Loucy (cell line): Measurements from ENCODE around the gene CDYL.
A peak's percentile ranks its signal among the peaks of the same experiment; 100 is the strongest.

ENCODE experiments used
- H2AFZ ChIP-seq: fragments of 200-600 bp; sonication (generic); 2 replicates; pipeline ENCODE4 v1.6.0; 2016; ENCODE audit warnings: antibody characterized with exemption, mild to moderate bottlenecking, low read length, moderate library complexity
- H3F3A ChIP-seq: fragments of 200-600 bp; 2 replicates; pipeline ENCODE4 v1.6.0; 2016; ENCODE audit warnings: antibody characterized with exemption, low read depth, mild to moderate bottlenecking
- H3K27me3 ChIP-seq: fragments of 200-600 bp; sonication (generic); 2 replicates; pipeline ENCODE4 v1.6.1; 2014; ENCODE audit warnings: low read length, mild to moderate bottlenecking; ENCODE audit not compliant: insufficient read depth, poor library complexity, severe bottlenecking
- H3K36me3 ChIP-seq: fragments of 200-600 bp; sonication (generic); 2 replicates; pipeline ENCODE4 v1.6.1; 2016; ENCODE audit warnings: low read length; ENCODE audit not compliant: insufficient read depth
- H3K4me1 ChIP-seq: fragments of 200-600 bp; sonication (generic); 2 replicates; pipeline ENCODE4 v1.5.1; 2014; ENCODE audit warnings: low read length, mild to moderate bottlenecking; ENCODE audit not compliant: insufficient read depth, poor library complexity, severe bottlenecking
- H3K4me2 ChIP-seq: fragments of 200-600 bp; sonication (generic); 2 replicates; pipeline ENCODE4 v1.6.0; 2014; ENCODE audit warnings: antibody characterized with exemption, low read length, low read depth, mild to moderate bottlenecking; ENCODE audit not compliant: poor library complexity, severe bottlenecking
- H3K4me3 ChIP-seq: fragments of 200-600 bp; sonication (generic); 2 replicates; pipeline ENCODE4 v1.5.1; 2014; ENCODE audit warnings: low read length, mild to moderate bottlenecking, mixed read lengths; ENCODE audit not compliant: poor library complexity, severe bottlenecking
- H3K79me2 ChIP-seq: fragments of 200-600 bp; sonication (generic); 2 replicates; pipeline ENCODE4 v1.6.1; 2014; ENCODE audit warnings: low read length; ENCODE audit not compliant: insufficient read depth
- H3K9ac ChIP-seq: fragments of 200-600 bp; sonication (generic); 2 replicates; pipeline ENCODE4 v1.6.0; 2014; ENCODE audit warnings: mild to moderate bottlenecking, low read depth, low read length, moderate library complexity; ENCODE audit not compliant: poor library complexity, severe bottlenecking
- H3K9me2 ChIP-seq: fragments of 200-600 bp; sonication (generic); replicated peaks from 2 replicates; pipeline ENCODE4 v1.6.1; 2016; ENCODE audit warnings: low read depth, low read length, mixed read lengths
- H3K9me3 ChIP-seq: fragments of 200-600 bp; sonication (generic); 2 replicates; pipeline ENCODE4 v1.6.1; 2014; ENCODE audit warnings: mild to moderate bottlenecking, antibody characterized with exemption, low read length, low read depth; ENCODE audit not compliant: insufficient read depth
- H4K20me1 ChIP-seq: fragments of 200-600 bp; sonication (generic); 2 replicates; pipeline ENCODE4 v1.6.0; 2014; ENCODE audit warnings: antibody characterized with exemption, low read length, mild to moderate bottlenecking; ENCODE audit not compliant: insufficient read depth, poor library complexity, severe bottlenecking
- CTCF ChIP-seq: fragments of 200-600 bp; sonication (generic); conservative IDR thresholded peaks from 2 replicates; pipeline ENCODE4 v1.5.1; 2014; ENCODE audit warnings: mild to moderate bottlenecking, antibody characterized with exemption, low read length
- EZH2phosphoT487 ChIP-seq: fragments of 200-600 bp; IDR thresholded peaks from 2 replicates; pipeline ENCODE4 v1.6.1; 2018; ENCODE audit warnings: antibody characterized with exemption, mild to moderate bottlenecking, moderate library complexity, borderline replicate concordance

CDYL gene

GRCh38 chr6:4914420-4915159 lies 138.4 kb downstream of the CDYL start:
- H3K27me3 ChIP-seq: no peaks in the 10 kb centered on the region
- H3K79me2 ChIP-seq: peaks cover 75% of the 10 kb centered on the region
- H3F3A ChIP-seq: 0 out of 2 replicates have a peak, but pooled peaks cover 4% of the 10 kb centered on the region
- peaks cover 57% of the 10 kb centered on the region for H3K4me1 ChIP-seq
- H3K36me3 ChIP-seq: no peaks in the 10 kb centered on the region
- H3K4me3 ChIP-seq: no peak overlapping the region
- peaks cover 19% of the 10 kb centered on the region for H4K20me1 ChIP-seq
- TF ChIP-seq EZH2phosphoT487: no peak
- no peak for TF ChIP-seq CTCF
- no peak overlapping the region for H3K4me2 ChIP-seq
- no peaks in the 10 kb centered on the region for H3K9me2 ChIP-seq
- H2AFZ ChIP-seq: no peak overlapping the region
- H3K9me3 ChIP-seq: no peaks in the 10 kb centered on the region
- no peak overlapping the region for H3K9ac ChIP-seq

GRCh38 chr6:4916954-4917561 lies 140.9 kb downstream of the CDYL start:
- TF ChIP-seq CTCF: no peak
- TF ChIP-seq EZH2phosphoT487: no peak
- Histone ChIP-seq H3K4me1 (peaks cover 51% of the 10 kb centered on the region), H3K27me3 (no peaks in the 10 kb centered on the region), H3K4me2 (peak overlapping the region; percentile 67), H3K79me2 (peaks cover 85% of the 10 kb centered on the region), H3K4me3 (peak overlapping the region; percentile 50), H3K9ac (peak overlapping the region; percentile 29), H4K20me1 (peaks cover 16% of the 10 kb centered on the region), H3F3A (0 out of 2 replicates have a peak, but pooled peaks cover 4% of the 10 kb centered on the region), H3K36me3 (no peaks in the 10 kb centered on the region), H3K9me2 (no peaks in the 10 kb centered on the region), H2AFZ (no peak overlapping the region), H3K9me3 (no peaks in the 10 kb centered on the region)

DNA sequence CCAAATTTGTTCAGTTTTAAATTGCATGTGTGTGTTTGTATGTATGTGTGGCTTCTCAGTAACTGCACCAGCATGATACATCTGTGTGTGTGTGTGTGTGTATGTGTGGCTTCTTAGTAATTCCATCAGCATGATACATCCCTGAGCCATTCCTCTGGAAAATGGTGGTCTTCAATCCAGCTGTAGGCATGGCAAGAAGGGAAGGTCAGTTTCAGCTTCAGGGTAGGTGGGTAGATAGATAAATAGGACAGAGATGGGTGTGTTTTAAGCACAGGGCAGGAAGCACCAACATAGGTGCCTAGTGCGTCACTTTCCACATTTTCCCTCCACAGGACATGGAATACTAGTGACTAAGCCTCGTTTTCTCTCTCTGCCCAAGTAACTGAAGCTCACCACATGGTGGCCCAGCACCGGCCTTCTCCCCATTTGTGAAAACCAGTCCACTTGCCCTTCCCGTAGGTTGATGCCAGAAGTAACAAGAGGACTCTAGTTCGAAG lies 144.8 kb downstream of the CDYL start:
- Histone ChIP-seq H3K9me3 (no peaks in the 10 kb centered on the region), H3K9me2 (no peaks in the 10 kb centered on the region), H3K4me1 (peaks cover 57% of the 10 kb centered on the region), H4K20me1 (peaks cover 16% of the 10 kb centered on the region), H3K27me3 (no peaks in the 10 kb centered on the region), H2AFZ (no peak overlapping the region), H3K4me2 (no peak overlapping the region), H3K36me3 (no peaks in the 10 kb centered on the region), H3K9ac (no peak overlapping the region), H3K4me3 (no peak overlapping the region), H3F3A (peaks cover 15% of the 10 kb centered on the region), H3K79me2 (peaks cover 73% of the 10 kb centered on the region)
- TF ChIP-seq EZH2phosphoT487 (no peak), CTCF (no peak)
